HepG2 (cell line): ENCODE data around the gene AMIGO1.

ENCODE experiments used
- GABPB1 ChIP-seq: IDR thresholded peaks from 2 replicates; pipeline ENCODE4 v1.6.1; 2016; ENCODE audit warnings: mild to moderate bottlenecking, missing genetic modification reagents, moderate library complexity, missing compliant biosample characterization
- PAWR ChIP-seq: sonication (generic); formaldehyde crosslinking; IDR thresholded peaks from 2 replicates; pipeline ENCODE4 v1.4.0; 2020; ENCODE audit warnings: missing genetic modification reagents, mild to moderate bottlenecking, borderline replicate concordance
- SMC3 ChIP-seq: IDR thresholded peaks from 2 replicates; pipeline ENCODE4 v1.6.1; 2011; ENCODE audit warnings: low read length, improper control_type of control experiment
- TBP ChIP-seq: sonication (generic); formaldehyde crosslinking; IDR thresholded peaks from 2 replicates; pipeline ENCODE4 v1.5.0; 2020; ENCODE audit warnings: missing genetic modification reagents
- ZNF274 ChIP-seq: sonication (generic); formaldehyde crosslinking; IDR thresholded peaks from 2 replicates; pipeline ENCODE4 v1.5.1; 2020; ENCODE audit warnings: mild to moderate bottlenecking, missing genetic modification reagents
- TF ChIP-seq, protein P1 (sequence below): sonication (generic); formaldehyde crosslinking; IDR thresholded peaks from 2 replicates; pipeline ENCODE4 v1.5.0; 2020; ENCODE audit warnings: mild to moderate bottlenecking, missing genetic modification reagents, moderate library complexity
- TF ChIP-seq, protein P2 (sequence below): IDR thresholded peaks from 2 replicates; pipeline ENCODE4 v1.6.1; 2016; ENCODE audit warnings: low read depth, missing genetic modification reagents, missing compliant biosample characterization
- TF ChIP-seq, protein P3 (sequence below): sonication (generic); formaldehyde crosslinking; IDR thresholded peaks from 2 replicates; pipeline ENCODE4 v1.4.0; 2020; ENCODE audit warnings: mild to moderate bottlenecking, missing genetic modification reagents
- TF ChIP-seq, protein P4 (sequence below): sonication (generic); formaldehyde crosslinking; IDR thresholded peaks from 2 replicates; pipeline ENCODE4 v1.4.0; 2020; ENCODE audit warnings: missing genetic modification reagents
- TF ChIP-seq, protein P5 (sequence below): sonication (generic); formaldehyde crosslinking; IDR thresholded peaks from 2 replicates; pipeline ENCODE4 v1.4.0; 2020; ENCODE audit warnings: missing genetic modification reagents

DNA sequence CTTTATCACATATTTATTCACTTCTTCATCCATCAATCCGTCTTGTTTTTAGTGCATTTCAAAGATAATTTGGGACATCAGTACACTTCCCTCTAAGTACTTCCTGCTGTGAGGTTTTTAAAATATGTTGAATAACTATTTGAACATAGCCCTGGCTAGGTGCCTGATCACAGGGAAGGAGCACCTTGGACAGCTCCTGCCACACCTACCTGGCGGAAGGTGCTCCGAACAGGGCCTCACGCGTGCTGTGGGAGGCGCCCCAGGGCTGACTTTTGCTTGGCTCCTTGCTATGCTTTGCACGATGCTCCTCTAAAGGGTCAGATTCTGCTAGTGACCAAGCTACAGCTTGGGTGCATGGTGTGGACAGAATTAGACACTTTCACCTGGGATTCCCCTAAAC lies 30.7 kb downstream of the AMIGO1 start:
- TF ChIP-seq TBP (CRISPR knock-in tag) (no peak), SMC3 (no peak), PAWR (no peak), ZNF274 (CRISPR knock-in tag) (no peak), GABPB1 (CRISPR knock-in tag) (no peak)
- TF ChIP-seq, protein P1, sequence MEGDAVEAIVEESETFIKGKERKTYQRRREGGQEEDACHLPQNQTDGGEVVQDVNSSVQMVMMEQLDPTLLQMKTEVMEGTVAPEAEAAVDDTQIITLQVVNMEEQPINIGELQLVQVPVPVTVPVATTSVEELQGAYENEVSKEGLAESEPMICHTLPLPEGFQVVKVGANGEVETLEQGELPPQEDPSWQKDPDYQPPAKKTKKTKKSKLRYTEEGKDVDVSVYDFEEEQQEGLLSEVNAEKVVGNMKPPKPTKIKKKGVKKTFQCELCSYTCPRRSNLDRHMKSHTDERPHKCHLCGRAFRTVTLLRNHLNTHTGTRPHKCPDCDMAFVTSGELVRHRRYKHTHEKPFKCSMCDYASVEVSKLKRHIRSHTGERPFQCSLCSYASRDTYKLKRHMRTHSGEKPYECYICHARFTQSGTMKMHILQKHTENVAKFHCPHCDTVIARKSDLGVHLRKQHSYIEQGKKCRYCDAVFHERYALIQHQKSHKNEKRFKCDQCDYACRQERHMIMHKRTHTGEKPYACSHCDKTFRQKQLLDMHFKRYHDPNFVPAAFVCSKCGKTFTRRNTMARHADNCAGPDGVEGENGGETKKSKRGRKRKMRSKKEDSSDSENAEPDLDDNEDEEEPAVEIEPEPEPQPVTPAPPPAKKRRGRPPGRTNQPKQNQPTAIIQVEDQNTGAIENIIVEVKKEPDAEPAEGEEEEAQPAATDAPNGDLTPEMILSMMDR, result peak; percentile 25; the same call in 1 of the 2 replicates
- TF ChIP-seq, protein P2, sequence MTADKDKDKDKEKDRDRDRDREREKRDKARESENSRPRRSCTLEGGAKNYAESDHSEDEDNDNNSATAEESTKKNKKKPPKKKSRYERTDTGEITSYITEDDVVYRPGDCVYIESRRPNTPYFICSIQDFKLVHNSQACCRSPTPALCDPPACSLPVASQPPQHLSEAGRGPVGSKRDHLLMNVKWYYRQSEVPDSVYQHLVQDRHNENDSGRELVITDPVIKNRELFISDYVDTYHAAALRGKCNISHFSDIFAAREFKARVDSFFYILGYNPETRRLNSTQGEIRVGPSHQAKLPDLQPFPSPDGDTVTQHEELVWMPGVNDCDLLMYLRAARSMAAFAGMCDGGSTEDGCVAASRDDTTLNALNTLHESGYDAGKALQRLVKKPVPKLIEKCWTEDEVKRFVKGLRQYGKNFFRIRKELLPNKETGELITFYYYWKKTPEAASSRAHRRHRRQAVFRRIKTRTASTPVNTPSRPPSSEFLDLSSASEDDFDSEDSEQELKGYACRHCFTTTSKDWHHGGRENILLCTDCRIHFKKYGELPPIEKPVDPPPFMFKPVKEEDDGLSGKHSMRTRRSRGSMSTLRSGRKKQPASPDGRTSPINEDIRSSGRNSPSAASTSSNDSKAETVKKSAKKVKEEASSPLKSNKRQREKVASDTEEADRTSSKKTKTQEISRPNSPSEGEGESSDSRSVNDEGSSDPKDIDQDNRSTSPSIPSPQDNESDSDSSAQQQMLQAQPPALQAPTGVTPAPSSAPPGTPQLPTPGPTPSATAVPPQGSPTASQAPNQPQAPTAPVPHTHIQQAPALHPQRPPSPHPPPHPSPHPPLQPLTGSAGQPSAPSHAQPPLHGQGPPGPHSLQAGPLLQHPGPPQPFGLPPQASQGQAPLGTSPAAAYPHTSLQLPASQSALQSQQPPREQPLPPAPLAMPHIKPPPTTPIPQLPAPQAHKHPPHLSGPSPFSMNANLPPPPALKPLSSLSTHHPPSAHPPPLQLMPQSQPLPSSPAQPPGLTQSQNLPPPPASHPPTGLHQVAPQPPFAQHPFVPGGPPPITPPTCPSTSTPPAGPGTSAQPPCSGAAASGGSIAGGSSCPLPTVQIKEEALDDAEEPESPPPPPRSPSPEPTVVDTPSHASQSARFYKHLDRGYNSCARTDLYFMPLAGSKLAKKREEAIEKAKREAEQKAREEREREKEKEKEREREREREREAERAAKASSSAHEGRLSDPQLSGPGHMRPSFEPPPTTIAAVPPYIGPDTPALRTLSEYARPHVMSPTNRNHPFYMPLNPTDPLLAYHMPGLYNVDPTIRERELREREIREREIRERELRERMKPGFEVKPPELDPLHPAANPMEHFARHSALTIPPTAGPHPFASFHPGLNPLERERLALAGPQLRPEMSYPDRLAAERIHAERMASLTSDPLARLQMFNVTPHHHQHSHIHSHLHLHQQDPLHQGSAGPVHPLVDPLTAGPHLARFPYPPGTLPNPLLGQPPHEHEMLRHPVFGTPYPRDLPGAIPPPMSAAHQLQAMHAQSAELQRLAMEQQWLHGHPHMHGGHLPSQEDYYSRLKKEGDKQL, result no peak
- TF ChIP-seq, protein P3, sequence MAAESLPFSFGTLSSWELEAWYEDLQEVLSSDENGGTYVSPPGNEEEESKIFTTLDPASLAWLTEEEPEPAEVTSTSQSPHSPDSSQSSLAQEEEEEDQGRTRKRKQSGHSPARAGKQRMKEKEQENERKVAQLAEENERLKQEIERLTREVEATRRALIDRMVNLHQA (CRISPR knock-in tag), result no peak
- TF ChIP-seq, protein P4, sequence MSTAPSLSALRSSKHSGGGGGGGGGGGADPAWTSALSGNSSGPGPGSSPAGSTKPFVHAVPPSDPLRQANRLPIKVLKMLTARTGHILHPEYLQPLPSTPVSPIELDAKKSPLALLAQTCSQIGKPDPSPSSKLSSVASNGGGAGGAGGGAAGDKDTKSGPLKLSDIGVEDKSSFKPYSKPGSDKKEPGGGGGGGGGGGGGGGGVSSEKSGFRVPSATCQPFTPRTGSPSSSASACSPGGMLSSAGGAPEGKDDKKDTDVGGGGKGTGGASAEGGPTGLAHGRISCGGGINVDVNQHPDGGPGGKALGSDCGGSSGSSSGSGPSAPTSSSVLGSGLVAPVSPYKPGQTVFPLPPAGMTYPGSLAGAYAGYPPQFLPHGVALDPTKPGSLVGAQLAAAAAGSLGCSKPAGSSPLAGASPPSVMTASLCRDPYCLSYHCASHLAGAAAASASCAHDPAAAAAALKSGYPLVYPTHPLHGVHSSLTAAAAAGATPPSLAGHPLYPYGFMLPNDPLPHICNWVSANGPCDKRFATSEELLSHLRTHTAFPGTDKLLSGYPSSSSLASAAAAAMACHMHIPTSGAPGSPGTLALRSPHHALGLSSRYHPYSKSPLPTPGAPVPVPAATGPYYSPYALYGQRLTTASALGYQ, result no peak
- TF ChIP-seq, protein P5, sequence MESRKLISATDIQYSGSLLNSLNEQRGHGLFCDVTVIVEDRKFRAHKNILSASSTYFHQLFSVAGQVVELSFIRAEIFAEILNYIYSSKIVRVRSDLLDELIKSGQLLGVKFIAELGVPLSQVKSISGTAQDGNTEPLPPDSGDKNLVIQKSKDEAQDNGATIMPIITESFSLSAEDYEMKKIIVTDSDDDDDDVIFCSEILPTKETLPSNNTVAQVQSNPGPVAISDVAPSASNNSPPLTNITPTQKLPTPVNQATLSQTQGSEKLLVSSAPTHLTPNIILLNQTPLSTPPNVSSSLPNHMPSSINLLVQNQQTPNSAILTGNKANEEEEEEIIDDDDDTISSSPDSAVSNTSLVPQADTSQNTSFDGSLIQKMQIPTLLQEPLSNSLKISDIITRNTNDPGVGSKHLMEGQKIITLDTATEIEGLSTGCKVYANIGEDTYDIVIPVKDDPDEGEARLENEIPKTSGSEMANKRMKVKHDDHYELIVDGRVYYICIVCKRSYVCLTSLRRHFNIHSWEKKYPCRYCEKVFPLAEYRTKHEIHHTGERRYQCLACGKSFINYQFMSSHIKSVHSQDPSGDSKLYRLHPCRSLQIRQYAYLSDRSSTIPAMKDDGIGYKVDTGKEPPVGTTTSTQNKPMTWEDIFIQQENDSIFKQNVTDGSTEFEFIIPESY, result no peak
